Memory B cell (primary cell): ENCODE data around the gene AGT.

Experiments
- ATAC-seq: fragments of 150-1000 bp; cut with Tn5 transposase; 2 replicates; pipeline ENCODE4 v1.10.0; 2021; ENCODE audit warnings: low read depth, mild to moderate bottlenecking, moderate library complexity
- DNase-seq, 2 donors: peaks; one replicate each; pipeline ENCODE4 v3.0.0; 2022; ENCODE audit warnings: low spot score in 2 of 2
- H3K27ac Mint-ChIP-seq: one replicate; pipeline ENCODE4 v1.8.0; 2022; ENCODE audit warnings: mild to moderate bottlenecking, moderate library complexity, mixed read lengths
- H3K27me3 Mint-ChIP-seq: one replicate; pipeline ENCODE4 v1.8.0; 2022; ENCODE audit warnings: mixed read lengths
- H3K36me3 Mint-ChIP-seq: one replicate; pipeline ENCODE4 v1.8.0; 2022; ENCODE audit warnings: mild to moderate bottlenecking, mixed read lengths
- H3K4me1 Mint-ChIP-seq: one replicate; pipeline ENCODE4 v1.8.0; 2022; ENCODE audit warnings: mixed read lengths
- H3K4me3 Mint-ChIP-seq: one replicate; pipeline ENCODE4 v1.8.0; 2022; ENCODE audit warnings: mild to moderate bottlenecking, moderate library complexity, mixed read lengths
- H3K9me3 Mint-ChIP-seq: one replicate; pipeline ENCODE4 v1.8.0; 2022; ENCODE audit warnings: mixed read lengths

The AGT gene

DNA sequence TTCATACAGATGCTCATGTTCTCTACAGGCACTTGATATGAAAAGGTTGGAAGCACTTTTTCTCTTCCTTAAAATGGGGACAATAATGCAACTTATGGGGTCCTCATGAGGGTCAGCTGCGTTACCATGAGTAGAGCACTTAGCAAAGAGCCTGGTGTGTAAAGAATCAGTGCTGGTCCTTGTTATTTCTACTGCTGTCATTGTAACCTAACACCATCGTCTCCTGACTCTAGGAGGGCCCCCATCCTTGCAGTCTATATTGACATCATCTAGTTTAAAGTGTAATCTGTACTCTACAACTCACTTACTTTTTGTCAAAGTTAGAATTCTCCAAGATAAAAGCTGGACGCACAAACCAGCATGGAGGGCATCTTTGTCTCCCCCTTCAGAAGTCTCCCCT lies 35.7 kb upstream of the AGT start:
- H3K27me3 Mint-ChIP-seq, result peaks cover 8% of the 10 kb centered on the region
- H3K4me3 Mint-ChIP-seq, result no peak overlapping the region
- DNase-seq (no peak), ATAC-seq (no peak)
- peaks cover 19% of the 10 kb centered on the region for H3K4me1 Mint-ChIP-seq
- H3K36me3 Mint-ChIP-seq, result no peaks in the 10 kb centered on the region
- no peaks in the 10 kb centered on the region for H3K9me3 Mint-ChIP-seq
- peak overlapping the region; percentile 73 for H3K27ac Mint-ChIP-seq

DNA sequence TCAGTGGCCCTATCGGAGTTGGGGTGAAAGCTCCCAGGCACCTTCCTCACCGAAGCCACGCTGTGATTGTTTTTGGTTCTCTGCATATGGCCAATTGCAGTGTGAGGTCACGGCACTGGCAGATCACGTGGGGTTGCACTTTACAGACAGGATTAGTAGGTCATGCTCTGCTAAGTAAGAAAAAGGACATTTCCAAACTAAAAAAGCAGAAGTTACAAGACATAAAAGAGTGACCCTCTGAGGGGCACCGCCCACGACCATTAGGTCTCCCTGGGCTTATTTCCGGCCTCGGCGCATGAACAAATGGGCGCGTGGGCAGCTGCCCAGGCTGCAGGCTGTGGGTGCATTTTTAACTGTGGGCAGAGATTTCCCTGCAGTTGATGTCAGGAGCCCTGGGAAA lies 35.2 kb upstream of the AGT start:
- H3K4me3 Mint-ChIP-seq, result peak overlapping the region; percentile 62

DNA sequence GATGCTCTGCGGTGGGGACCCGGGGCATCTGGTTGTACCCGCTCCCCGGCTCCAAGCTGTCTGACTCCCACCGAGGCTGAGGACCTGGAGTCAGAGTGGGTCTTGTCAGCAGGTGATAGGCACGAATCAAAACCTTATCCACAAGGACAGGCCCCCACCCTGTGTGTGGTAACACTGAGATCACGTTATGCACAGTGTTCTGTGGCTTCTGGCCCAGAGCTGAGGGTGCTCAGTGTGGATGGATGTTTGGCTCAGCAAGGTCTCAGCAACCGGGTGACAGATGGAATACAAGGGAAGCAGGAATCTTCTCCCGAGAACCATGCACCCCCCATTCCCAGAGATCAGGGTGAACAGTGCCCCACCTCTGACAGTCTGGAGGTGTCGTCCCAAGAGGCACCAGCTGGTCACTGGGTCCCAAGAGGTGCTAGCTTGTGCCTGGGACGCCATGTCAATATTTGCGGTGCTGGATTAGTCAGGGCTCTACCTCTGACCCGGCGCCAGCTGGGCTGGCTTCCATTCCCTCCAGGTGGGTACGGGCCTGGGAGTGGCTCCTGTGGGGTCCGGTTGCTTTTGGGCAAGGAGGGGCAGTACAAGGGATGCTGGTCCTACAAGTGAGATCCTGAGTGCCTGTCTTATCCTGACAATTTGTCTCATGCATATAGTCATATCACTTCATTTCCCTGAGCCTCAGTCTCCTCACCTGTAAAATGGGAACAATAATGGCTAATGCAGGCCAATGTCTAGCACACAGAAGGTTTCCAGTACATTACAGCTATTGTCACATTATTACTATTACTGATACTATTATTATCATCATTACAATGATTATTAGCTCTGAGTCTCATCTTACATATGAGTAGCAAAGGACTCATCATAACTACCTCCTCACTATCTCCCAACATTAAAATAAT lies 34.2 kb upstream of the AGT start:
- H3K27me3 Mint-ChIP-seq, result peaks cover 8% of the 10 kb centered on the region
- H3K27ac Mint-ChIP-seq, result no peak overlapping the region
- H3K4me3 Mint-ChIP-seq, result no peak overlapping the region
- H3K9me3 Mint-ChIP-seq, result no peaks in the 10 kb centered on the region
- ATAC-seq, result no peak
- peaks cover 15% of the 10 kb centered on the region for H3K4me1 Mint-ChIP-seq
- H3K36me3 Mint-ChIP-seq, result no peaks in the 10 kb centered on the region
- no peak for DNase-seq

More for the DNA sequence above, 35.2 kb upstream of the AGT start:
- ATAC-seq (peak; percentile 74), DNase-seq (no peak)
- H3K9me3 Mint-ChIP-seq, result no peaks in the 10 kb centered on the region
- peaks cover 8% of the 10 kb centered on the region for H3K27me3 Mint-ChIP-seq
- H3K36me3 Mint-ChIP-seq, result no peaks in the 10 kb centered on the region
- peak overlapping the region; percentile 73 for H3K27ac Mint-ChIP-seq
- H3K4me1 Mint-ChIP-seq, result peaks cover 19% of the 10 kb centered on the region

DNA sequence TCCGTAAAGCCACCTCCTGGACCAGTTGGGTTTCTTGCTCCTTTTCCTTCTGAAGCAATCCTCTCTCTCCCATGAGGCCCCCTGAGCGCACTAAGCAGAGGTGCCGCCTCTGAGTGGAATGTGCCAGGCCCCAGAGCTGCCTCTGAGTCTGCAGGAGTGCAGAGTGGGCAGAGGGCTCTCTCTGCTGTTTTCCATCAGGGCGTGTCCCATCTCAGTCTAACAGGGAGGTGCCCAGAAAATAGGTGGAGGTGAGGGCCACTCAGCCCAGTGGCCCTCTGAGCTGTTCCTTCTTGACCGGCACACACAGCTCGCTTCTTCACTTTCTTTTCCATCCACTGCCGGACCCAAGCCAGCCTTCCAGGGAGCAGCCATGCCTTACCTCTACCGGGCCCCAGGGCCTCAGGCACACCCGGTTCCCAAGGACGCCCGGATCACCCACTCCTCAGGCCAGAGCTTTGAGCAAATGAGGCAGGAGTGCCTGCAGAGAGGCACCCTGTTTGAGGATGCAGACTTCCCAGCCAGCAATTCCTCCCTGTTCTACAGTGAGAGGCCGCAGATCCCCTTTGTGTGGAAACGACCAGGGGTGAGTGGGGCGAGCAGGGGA lies 33.3 kb upstream of the AGT start, which contains the start of gene CAPN9:
Gene CAPN9 (plus strand): TSS at position 262 of the 604 bp plus-strand sequence. CDS start 109 bp downstream, at position 371.
- H3K36me3 Mint-ChIP-seq, result no peaks in the 10 kb centered on the region
- H3K27ac Mint-ChIP-seq, result no peak within 1 kb of the TSS
- peaks cover 17% of the 10 kb centered on the region for H3K4me1 Mint-ChIP-seq
- DNase-seq (no peak), ATAC-seq (no peak)
- H3K9me3 Mint-ChIP-seq, result no peaks in the 10 kb centered on the region
- no peak within 1 kb of the TSS for H3K4me3 Mint-ChIP-seq
- peaks cover 8% of the 10 kb centered on the region for H3K27me3 Mint-ChIP-seq

DNA sequence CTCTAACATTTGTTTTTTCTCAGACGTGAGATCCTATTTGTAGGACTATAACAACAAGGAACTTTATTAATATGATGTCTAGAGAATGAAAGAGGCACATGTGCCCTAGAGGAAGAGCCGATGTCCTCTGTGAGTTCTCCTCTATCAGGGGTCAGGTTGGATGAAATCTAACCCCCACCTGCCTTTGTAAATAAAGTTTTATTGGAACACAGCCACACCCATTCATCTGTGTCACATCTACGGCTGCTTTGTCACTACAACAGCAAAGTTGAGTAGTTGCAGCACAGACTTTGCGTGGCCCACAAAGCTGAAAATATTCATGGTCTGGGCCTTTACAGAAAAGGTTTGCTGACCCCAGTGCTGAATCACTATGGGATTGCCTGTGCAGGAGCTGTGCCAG lies 32.7 kb upstream of the AGT start:
- Mint-ChIP-seq H3K36me3 (no peaks in the 10 kb centered on the region), H3K27ac (no peak overlapping the region), H3K4me1 (peaks cover 17% of the 10 kb centered on the region), H3K9me3 (no peaks in the 10 kb centered on the region), H3K4me3 (no peak overlapping the region), H3K27me3 (peaks cover 8% of the 10 kb centered on the region)
- no peak for ATAC-seq
- no peak for DNase-seq

GRCh38 chr1:230745071-230745470 lies 31.1 kb upstream of the AGT start:
- Mint-ChIP-seq H3K9me3 (no peaks in the 10 kb centered on the region), H3K4me3 (no peak overlapping the region), H3K4me1 (peaks cover 13% of the 10 kb centered on the region), H3K27ac (no peak overlapping the region), H3K27me3 (peaks cover 4% of the 10 kb centered on the region), H3K36me3 (no peaks in the 10 kb centered on the region)
- DNase-seq (no peak), ATAC-seq (no peak)

DNA sequence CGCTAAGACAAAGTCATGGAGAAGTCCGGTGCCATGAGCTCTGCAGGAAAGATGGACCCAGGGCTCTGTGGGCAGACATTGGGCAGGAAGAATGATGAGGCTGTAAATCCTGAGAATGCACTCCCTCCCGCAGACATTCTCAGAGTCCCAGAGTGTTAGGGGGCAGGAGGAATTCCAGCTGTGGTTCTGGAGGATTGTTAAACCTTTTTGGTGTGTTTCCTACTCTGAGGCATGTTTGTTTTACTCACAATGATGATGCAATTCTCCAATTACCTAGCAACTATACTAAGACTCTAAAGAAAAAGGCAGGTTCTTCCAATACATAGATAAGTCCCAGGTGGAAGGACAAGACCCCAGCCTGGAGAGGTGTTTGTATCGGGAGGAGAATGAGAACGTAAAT lies 30.5 kb upstream of the AGT start:
- Mint-ChIP-seq H3K36me3 (no peaks in the 10 kb centered on the region), H3K27ac (no peak overlapping the region), H3K4me1 (peaks cover 8% of the 10 kb centered on the region), H3K9me3 (no peaks in the 10 kb centered on the region), H3K4me3 (no peak overlapping the region), H3K27me3 (peaks cover 5% of the 10 kb centered on the region)
- ATAC-seq, result no peak
- no peak for DNase-seq

- no peak for ATAC-seq
- Mint-ChIP-seq H3K27me3 (peaks cover 5% of the 10 kb centered on the region), H3K36me3 (no peaks in the 10 kb centered on the region), H3K4me1 (peaks cover 5% of the 10 kb centered on the region), H3K27ac (no peak overlapping the region), H3K4me3 (no peak overlapping the region), H3K9me3 (no peaks in the 10 kb centered on the region)
- no peak for DNase-seq
Measured at GRCh38 chr1:230743899-230744298, 30.0 kb upstream of the AGT start.

- H3K36me3 Mint-ChIP-seq, result no peaks in the 10 kb centered on the region
- no peaks in the 10 kb centered on the region for H3K9me3 Mint-ChIP-seq
- H3K27ac Mint-ChIP-seq, result no peak overlapping the region
- ATAC-seq (no peak), DNase-seq (no peak)
- no peak overlapping the region for H3K4me3 Mint-ChIP-seq
- peaks cover 3% of the 10 kb centered on the region for H3K4me1 Mint-ChIP-seq
- peaks cover 7% of the 10 kb centered on the region for H3K27me3 Mint-ChIP-seq
Measured at GRCh38 chr1:230739564-230740290, 25.8 kb upstream of the AGT start.

- ATAC-seq, result no peak
- peaks cover 7% of the 10 kb centered on the region for H3K27me3 Mint-ChIP-seq
- H3K27ac Mint-ChIP-seq, result no peak overlapping the region
- no peak overlapping the region for H3K4me3 Mint-ChIP-seq
- no peaks in the 10 kb centered on the region for H3K36me3 Mint-ChIP-seq
- H3K4me1 Mint-ChIP-seq, result peaks cover 3% of the 10 kb centered on the region
- H3K9me3 Mint-ChIP-seq, result no peaks in the 10 kb centered on the region
- no peak for DNase-seq
Measured at GRCh38 chr1:230737622-230738262, 23.8 kb upstream of the AGT start.

DNA sequence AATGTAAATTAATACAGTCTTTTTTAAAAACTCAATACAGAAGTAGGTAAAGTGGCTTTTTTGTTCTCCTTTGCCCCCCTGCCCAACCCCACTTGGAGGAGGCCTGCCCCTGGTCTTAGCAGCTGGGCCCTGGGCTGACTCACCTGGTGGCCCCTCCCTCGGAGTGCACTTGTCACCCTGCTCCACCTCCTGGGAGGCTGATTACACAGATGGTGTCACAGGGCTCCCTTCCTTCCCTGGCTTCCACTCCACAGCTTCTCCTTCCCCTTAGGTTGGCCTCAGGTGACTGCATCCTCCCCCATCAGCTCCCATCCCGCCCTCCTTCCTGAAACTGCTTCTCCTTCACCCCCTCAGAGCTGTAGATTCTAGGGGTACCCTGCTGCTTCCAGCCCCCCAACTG lies 21.5 kb upstream of the AGT start:
- Mint-ChIP-seq H3K9me3 (no peaks in the 10 kb centered on the region), H3K27me3 (peaks cover 7% of the 10 kb centered on the region), H3K4me1 (no peaks in the 10 kb centered on the region), H3K4me3 (no peak overlapping the region), H3K27ac (no peak overlapping the region), H3K36me3 (no peaks in the 10 kb centered on the region)
- no peak for ATAC-seq
- no peak for DNase-seq

GRCh38 chr1:230730977-230731376 lies 17.1 kb upstream of the AGT start:
- ATAC-seq (no peak), DNase-seq (no peak)
- H3K4me1 Mint-ChIP-seq, result no peaks in the 10 kb centered on the region
- H3K4me3 Mint-ChIP-seq, result no peak overlapping the region
- H3K27me3 Mint-ChIP-seq, result peaks cover 4% of the 10 kb centered on the region
- H3K27ac Mint-ChIP-seq, result no peak overlapping the region
- no peaks in the 10 kb centered on the region for H3K36me3 Mint-ChIP-seq
- H3K9me3 Mint-ChIP-seq, result no peaks in the 10 kb centered on the region

DNA sequence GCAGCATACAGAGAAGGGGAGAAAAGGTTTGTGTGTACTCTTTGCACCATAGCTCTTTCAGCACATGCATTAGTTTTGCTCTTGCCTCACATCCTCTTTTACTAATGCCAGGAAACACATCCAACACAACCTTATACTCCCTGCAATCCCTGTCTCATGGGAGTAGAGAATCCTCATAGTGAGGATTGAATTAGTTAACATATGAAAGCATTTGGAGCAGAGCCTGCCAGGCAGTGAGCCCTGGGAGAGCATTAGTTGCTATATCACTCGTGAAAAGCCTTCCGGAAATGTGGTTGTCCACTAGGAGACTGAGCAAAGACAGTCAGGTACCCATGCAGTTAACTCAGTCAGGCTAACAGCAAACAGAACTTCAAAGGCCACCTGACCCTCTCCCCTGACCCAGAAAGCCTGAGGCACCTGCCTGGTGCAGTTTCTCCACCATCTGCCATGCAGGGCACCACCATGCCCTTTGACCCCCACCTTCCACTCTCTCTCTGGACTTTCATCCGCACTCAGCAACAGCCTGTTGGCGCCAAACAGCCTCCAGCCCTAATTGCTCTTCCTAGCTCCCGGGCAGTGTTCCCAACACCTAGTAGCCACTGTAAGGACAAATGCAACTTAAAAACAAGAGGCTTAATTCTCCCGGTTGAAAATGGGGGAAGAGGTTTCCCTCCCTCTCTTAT lies 14.9 kb upstream of the AGT start:
- DNase-seq (no peak), ATAC-seq (no peak)
- Mint-ChIP-seq H3K36me3 (no peaks in the 10 kb centered on the region), H3K4me3 (no peak overlapping the region), H3K27me3 (peaks cover 4% of the 10 kb centered on the region), H3K9me3 (no peaks in the 10 kb centered on the region), H3K4me1 (no peaks in the 10 kb centered on the region), H3K27ac (no peak overlapping the region)
